ENCODE results near the gene PLA2G2F.
"Not testable (repeated sequence)": the region's sequence is repeated elsewhere in the genome, so short reads cannot be mapped to it uniquely, and the experiment has no call there.

The PLA2G2F gene

DNA sequence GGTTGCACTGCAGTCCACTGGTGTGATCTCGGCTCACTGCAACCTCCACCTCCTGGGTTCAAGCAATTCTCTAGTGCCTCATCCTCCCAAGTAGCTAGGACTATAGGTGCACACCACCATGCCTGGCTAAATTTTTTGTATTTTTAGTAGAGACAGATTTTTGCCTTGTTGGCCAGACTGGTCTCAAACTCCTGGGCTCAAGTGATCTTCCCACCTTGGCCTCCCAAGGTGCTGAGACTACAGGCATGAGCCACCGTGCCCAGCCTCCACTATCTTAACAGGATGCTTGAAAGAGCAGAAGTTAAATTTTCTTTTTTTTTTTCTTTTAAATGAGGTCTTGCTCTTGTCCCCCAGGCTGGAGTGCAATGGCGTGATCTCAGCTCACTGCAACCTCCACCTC is 8.6 kb upstream of the PLA2G2F start:
- not testable (repeated sequence) for H3K27ac ChIP-seq (ENCODE audit: low read depth, low read length); H3K9me3 ChIP-seq (ENCODE audit: control insufficient read depth, insufficient read depth, low read length); H3K4me1 ChIP-seq (ENCODE audit: control insufficient read depth, insufficient read depth, low read length); H3K4me3 ChIP-seq (ENCODE audit: low read depth, low read length); H3K36me3 ChIP-seq (ENCODE audit: control insufficient read depth, insufficient read depth, low read length); H3K27me3 ChIP-seq (ENCODE audit: control insufficient read depth, insufficient read depth, low read length); H3K9ac ChIP-seq (ENCODE audit: low read depth, low read length)

DNA sequence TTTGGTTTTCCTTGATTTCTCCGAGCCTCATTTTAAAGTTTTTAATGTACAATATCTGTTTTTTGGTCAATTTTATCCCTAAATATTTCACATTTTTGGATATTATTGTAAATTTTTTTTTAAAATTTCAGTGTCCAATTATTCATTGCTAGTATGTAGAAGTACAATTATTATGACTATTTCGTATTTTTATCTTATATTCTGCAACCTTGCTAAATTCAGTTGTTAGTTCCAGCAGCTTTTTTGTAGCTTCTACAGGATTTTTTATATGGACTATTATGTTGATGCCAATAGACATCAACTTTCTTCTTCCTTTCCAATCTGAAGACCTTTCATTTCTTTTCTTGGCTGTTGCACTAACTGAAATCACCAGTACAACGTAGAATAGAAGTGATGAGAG is 4.1 kb upstream of the PLA2G2F start:
- no peak overlapping the region for H3K4me3 ChIP-seq (ENCODE audit: low read depth, low read length)
- H3K27me3 ChIP-seq (ENCODE audit: control insufficient read depth, insufficient read depth, low read length) = no peaks in the 10 kb centered on the region
- no peaks in the 10 kb centered on the region for H3K9me3 ChIP-seq (ENCODE audit: control insufficient read depth, insufficient read depth, low read length)
- no peak overlapping the region for H3K9ac ChIP-seq (ENCODE audit: low read depth, low read length)
- H3K27ac ChIP-seq (ENCODE audit: low read depth, low read length) = no peak overlapping the region
- H3K4me1 ChIP-seq (ENCODE audit: control insufficient read depth, insufficient read depth, low read length) = no peaks in the 10 kb centered on the region
- no peaks in the 10 kb centered on the region for H3K36me3 ChIP-seq (ENCODE audit: control insufficient read depth, insufficient read depth, low read length)

- Histone ChIP-seq H3K27me3 (ENCODE audit: control insufficient read depth, insufficient read depth, low read length) (no peaks in the 10 kb centered on the region), H3K9ac (ENCODE audit: low read depth, low read length) (no peak overlapping the region), H3K9me3 (ENCODE audit: control insufficient read depth, insufficient read depth, low read length) (no peaks in the 10 kb centered on the region), H3K27ac (ENCODE audit: low read depth, low read length) (no peak overlapping the region), H3K4me1 (ENCODE audit: control insufficient read depth, insufficient read depth, low read length) (no peaks in the 10 kb centered on the region), H3K36me3 (ENCODE audit: control insufficient read depth, insufficient read depth, low read length) (no peaks in the 10 kb centered on the region), H3K4me3 (ENCODE audit: low read depth, low read length) (no peak overlapping the region)
Observed at GRCh38 chr1:20136249-20136648, 2.9 kb upstream of the PLA2G2F start.

DNA sequence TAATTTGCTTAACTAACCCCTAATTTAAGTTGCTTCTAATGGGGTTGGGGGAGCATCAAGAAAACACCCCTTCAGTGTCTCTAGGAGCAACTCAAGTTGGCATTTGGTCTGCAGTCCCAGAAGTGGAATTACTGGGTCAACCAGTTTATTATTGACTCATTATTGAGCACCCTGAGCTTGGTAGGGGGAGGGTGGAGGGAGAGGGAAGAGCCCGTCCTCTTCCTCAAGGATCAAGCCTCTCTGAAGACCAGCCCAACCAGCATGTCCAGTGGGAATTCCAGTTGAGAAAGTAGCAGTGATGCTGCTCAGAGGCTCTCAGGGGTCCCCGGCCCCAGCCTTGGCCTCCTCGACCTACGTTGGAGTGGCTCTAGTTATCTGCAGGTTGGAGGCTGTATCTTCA is 2.1 kb upstream of the PLA2G2F start:
- no peak overlapping the region for H3K9ac ChIP-seq (ENCODE audit: low read depth, low read length)

GRCh38 chr1:20137604-20138003 is 1.5 kb upstream of the PLA2G2F start:
- no peaks in the 10 kb centered on the region for H3K27me3 ChIP-seq (ENCODE audit: control insufficient read depth, insufficient read depth, low read length)
- H3K9me3 ChIP-seq (ENCODE audit: control insufficient read depth, insufficient read depth, low read length) = no peaks in the 10 kb centered on the region
- no peaks in the 10 kb centered on the region for H3K4me1 ChIP-seq (ENCODE audit: control insufficient read depth, insufficient read depth, low read length)
- H3K9ac ChIP-seq (ENCODE audit: low read depth, low read length) = no peak overlapping the region
- H3K36me3 ChIP-seq (ENCODE audit: control insufficient read depth, insufficient read depth, low read length) = no peaks in the 10 kb centered on the region
- H3K27ac ChIP-seq (ENCODE audit: low read depth, low read length) = no peak overlapping the region
- H3K4me3 ChIP-seq (ENCODE audit: low read depth, low read length) = no peak overlapping the region

More for the DNA sequence above, 2.1 kb upstream of the PLA2G2F start:
- Histone ChIP-seq H3K27me3 (ENCODE audit: control insufficient read depth, insufficient read depth, low read length) (no peaks in the 10 kb centered on the region), H3K4me3 (ENCODE audit: low read depth, low read length) (no peak overlapping the region), H3K27ac (ENCODE audit: low read depth, low read length) (no peak overlapping the region), H3K9me3 (ENCODE audit: control insufficient read depth, insufficient read depth, low read length) (no peaks in the 10 kb centered on the region), H3K36me3 (ENCODE audit: control insufficient read depth, insufficient read depth, low read length) (no peaks in the 10 kb centered on the region), H3K4me1 (ENCODE audit: control insufficient read depth, insufficient read depth, low read length) (no peaks in the 10 kb centered on the region)

- no peaks in the 10 kb centered on the region for H3K36me3 ChIP-seq (ENCODE audit: control insufficient read depth, insufficient read depth, low read length)
Observed at GRCh38 chr1:20138346-20138745, 777 bp upstream of the PLA2G2F start.

DNA sequence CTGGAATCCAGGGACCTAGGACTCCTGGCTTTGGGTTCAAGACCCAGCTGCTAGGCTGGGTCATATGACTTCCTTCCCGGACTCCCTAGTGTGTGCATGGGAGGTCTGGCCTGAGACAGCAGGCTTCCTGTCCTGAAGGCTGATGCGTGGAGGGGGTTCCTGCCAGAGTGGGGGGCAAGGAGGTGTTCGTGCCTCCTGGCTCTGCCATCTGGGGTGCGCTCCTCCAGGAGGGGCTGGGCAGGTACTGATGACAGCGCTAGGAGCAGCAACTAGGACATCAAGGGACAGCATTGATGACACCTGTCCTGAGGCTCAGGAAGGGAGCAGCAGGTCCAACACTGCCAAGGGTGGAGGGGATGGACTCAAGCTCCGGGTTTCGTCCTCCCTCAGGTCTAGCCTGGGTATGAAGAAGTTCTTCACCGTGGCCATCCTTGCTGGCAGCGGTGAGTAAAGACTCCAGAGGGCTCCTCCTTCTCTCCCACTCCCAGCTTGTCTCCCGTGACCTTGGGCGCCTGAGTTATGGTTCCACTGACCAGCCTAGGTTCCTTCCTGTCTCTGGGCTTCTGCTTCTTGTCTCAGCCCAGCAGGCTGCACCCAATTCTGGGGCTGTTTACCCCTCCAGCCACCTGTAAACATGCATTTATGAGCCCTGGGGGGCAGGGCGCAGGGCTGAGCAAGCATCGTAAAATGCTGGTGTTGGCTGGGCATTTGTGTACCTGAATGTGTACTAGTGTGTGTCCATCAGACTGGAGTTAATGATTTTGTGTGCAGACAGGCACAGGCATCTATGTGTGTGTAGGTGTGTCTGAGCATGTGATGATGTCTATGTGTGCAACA is 871 bp downstream of the PLA2G2F start:
- Histone ChIP-seq H3K36me3 (ENCODE audit: control insufficient read depth, insufficient read depth, low read length) (no peaks in the 10 kb centered on the region), H3K4me1 (ENCODE audit: control insufficient read depth, insufficient read depth, low read length) (no peaks in the 10 kb centered on the region), H3K9me3 (ENCODE audit: control insufficient read depth, insufficient read depth, low read length) (no peaks in the 10 kb centered on the region), H3K27me3 (ENCODE audit: control insufficient read depth, insufficient read depth, low read length) (no peaks in the 10 kb centered on the region), H3K4me3 (ENCODE audit: low read depth, low read length) (no peak overlapping the region), H3K9ac (ENCODE audit: low read depth, low read length) (no peak overlapping the region), H3K27ac (ENCODE audit: low read depth, low read length) (no peak overlapping the region)

More at GRCh38 chr1:20138346-20138745, 777 bp upstream of the PLA2G2F start:
- Histone ChIP-seq H3K4me3 (ENCODE audit: low read depth, low read length) (no peak overlapping the region), H3K27me3 (ENCODE audit: control insufficient read depth, insufficient read depth, low read length) (no peaks in the 10 kb centered on the region), H3K4me1 (ENCODE audit: control insufficient read depth, insufficient read depth, low read length) (no peaks in the 10 kb centered on the region), H3K9me3 (ENCODE audit: control insufficient read depth, insufficient read depth, low read length) (no peaks in the 10 kb centered on the region), H3K9ac (ENCODE audit: low read depth, low read length) (no peak overlapping the region), H3K27ac (ENCODE audit: low read depth, low read length) (no peak overlapping the region)

DNA sequence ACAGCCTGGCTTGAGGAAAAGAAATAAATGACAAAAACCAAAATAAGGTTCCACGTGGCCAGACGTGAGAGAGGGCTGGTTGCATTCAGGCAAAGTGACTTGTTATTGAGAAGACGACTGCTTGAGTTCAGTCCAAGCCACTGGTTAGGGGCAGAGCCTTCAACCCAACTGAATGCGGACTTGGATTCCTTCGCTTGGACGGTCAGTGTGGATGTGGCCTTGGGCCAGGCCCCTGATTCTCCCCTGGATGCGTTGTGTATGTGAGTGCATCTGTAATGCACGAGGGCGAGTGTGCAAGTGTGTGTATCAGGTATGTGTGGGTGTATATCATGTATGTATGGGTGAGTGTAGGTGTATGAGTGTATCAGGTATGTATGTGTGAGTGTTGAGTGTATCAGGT is 1.9 kb downstream of the PLA2G2F start:
- no peak overlapping the region for H3K4me3 ChIP-seq (ENCODE audit: low read depth, low read length)
- H3K9ac ChIP-seq (ENCODE audit: low read depth, low read length) = no peak overlapping the region
- no peak overlapping the region for H3K27ac ChIP-seq (ENCODE audit: low read depth, low read length)
- no peaks in the 10 kb centered on the region for H3K36me3 ChIP-seq (ENCODE audit: control insufficient read depth, insufficient read depth, low read length)
- H3K9me3 ChIP-seq (ENCODE audit: control insufficient read depth, insufficient read depth, low read length) = no peaks in the 10 kb centered on the region
- H3K4me1 ChIP-seq (ENCODE audit: control insufficient read depth, insufficient read depth, low read length) = no peaks in the 10 kb centered on the region
- no peaks in the 10 kb centered on the region for H3K27me3 ChIP-seq (ENCODE audit: control insufficient read depth, insufficient read depth, low read length)

- Histone ChIP-seq H3K36me3 (ENCODE audit: control insufficient read depth, insufficient read depth, low read length) (no peaks in the 10 kb centered on the region), H3K4me3 (ENCODE audit: low read depth, low read length) (no peak overlapping the region), H3K9ac (ENCODE audit: low read depth, low read length) (no peak overlapping the region), H3K27ac (ENCODE audit: low read depth, low read length) (no peak overlapping the region), H3K4me1 (ENCODE audit: control insufficient read depth, insufficient read depth, low read length) (no peaks in the 10 kb centered on the region), H3K9me3 (ENCODE audit: control insufficient read depth, insufficient read depth, low read length) (no peaks in the 10 kb centered on the region), H3K27me3 (ENCODE audit: control insufficient read depth, insufficient read depth, low read length) (no peaks in the 10 kb centered on the region)
Observed at GRCh38 chr1:20141466-20141865, 2.3 kb downstream of the PLA2G2F start.

GRCh38 chr1:20142001-20142710 is 3.0 kb downstream of the PLA2G2F start:
- Histone ChIP-seq H3K36me3 (ENCODE audit: control insufficient read depth, insufficient read depth, low read length) (no peaks in the 10 kb centered on the region), H3K27ac (ENCODE audit: low read depth, low read length) (no peak overlapping the region), H3K4me1 (ENCODE audit: control insufficient read depth, insufficient read depth, low read length) (no peaks in the 10 kb centered on the region), H3K4me3 (ENCODE audit: low read depth, low read length) (no peak overlapping the region), H3K9ac (ENCODE audit: low read depth, low read length) (no peak overlapping the region), H3K9me3 (ENCODE audit: control insufficient read depth, insufficient read depth, low read length) (no peaks in the 10 kb centered on the region), H3K27me3 (ENCODE audit: control insufficient read depth, insufficient read depth, low read length) (no peaks in the 10 kb centered on the region)

DNA sequence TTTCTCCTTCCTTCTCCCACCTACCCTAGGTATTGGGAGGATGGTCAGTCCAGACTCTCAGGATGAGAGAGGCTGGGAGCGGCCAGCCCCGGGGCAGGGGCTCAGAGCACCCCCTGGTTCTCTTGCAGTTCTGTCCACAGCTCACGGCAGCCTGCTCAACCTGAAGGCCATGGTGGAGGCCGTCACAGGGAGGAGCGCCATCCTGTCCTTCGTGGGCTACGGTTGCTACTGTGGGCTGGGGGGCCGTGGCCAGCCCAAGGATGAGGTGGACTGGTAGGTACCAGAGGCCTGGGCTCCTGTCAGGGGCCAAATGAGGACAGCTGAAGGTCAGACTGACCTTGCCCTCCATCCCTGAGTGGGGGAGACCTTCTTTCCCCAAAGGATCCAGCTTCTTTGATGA is 4.2 kb downstream of the PLA2G2F start:
- no peaks in the 10 kb centered on the region for H3K27me3 ChIP-seq (ENCODE audit: control insufficient read depth, insufficient read depth, low read length)
- H3K4me3 ChIP-seq (ENCODE audit: low read depth, low read length) = no peak overlapping the region
- no peak overlapping the region for H3K27ac ChIP-seq (ENCODE audit: low read depth, low read length)
- no peak overlapping the region for H3K9ac ChIP-seq (ENCODE audit: low read depth, low read length)
- no peaks in the 10 kb centered on the region for H3K4me1 ChIP-seq (ENCODE audit: control insufficient read depth, insufficient read depth, low read length)
- H3K36me3 ChIP-seq (ENCODE audit: control insufficient read depth, insufficient read depth, low read length) = no peaks in the 10 kb centered on the region
- H3K9me3 ChIP-seq (ENCODE audit: control insufficient read depth, insufficient read depth, low read length) = no peaks in the 10 kb centered on the region

Measured in HUES48 (cell line).